ENCODE data around the gene TBC1D1. TPM values are rescaled to one million over a fixed set of nuclear protein-coding genes. Genes with fewer than 3 reads are reported as not detected.
"Not testable (repeated sequence)": the region's sequence is repeated elsewhere in the genome, so short reads cannot be mapped to it uniquely, and the experiment has no call there.

Gene TBC1D1
- total and polyA plus RNA-seq, 8 donors = 16.2 to 41.0 (median 24.6) TPM

DNA sequence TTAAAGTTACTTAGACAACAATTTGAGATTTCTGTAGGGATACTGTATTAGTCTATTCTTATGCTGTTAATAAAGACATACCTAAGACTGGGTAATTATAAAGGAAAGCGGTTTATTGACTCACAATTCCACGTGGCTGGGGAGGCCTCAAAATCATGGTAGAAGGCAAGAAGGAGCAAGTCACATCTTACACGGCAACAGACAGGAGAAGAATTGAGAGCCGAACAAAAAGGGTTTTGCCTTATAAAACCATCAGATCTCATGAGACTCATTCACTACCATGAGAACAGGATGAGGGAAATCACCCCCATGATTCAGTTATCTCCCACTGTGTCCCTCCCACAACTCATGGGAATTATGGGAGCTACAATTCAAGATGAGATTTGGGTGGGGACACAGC lies 80.3 kb downstream of the TBC1D1 start:
- no peak for FAIRE-seq
- intact Hi-C loops (cut with DNase I) = loop anchor here in 1 of 3 donors (5.0 kb wide), 1 partner anchor 79 kb away; the partner anchor contains the start of gene TBC1D1
- no peak for ATAC-seq
- no peaks in the 10 kb centered on the region for H3K27me3 ChIP-seq
- DNase-seq = no peak
- H3K9me3 ChIP-seq = no peaks in the 10 kb centered on the region
- peak overlapping the region in 1 of 4 donors; percentile 34 for H3K27ac ChIP-seq
- WGBS, 2 donors = 88 to 92% methylated on average over 4 of the region's 4 CpGs
- no peak overlapping the region for H3K4me3 ChIP-seq
- TF ChIP-seq CTCF (IDR thresholded peaks at IDR 0.05) = no peak
- no peaks in the 10 kb centered on the region for H3K36me3 ChIP-seq
- peaks cover 0 to 5% (median 5%) of the 10 kb centered on the region in 3 donors for H3K4me1 ChIP-seq

DNA sequence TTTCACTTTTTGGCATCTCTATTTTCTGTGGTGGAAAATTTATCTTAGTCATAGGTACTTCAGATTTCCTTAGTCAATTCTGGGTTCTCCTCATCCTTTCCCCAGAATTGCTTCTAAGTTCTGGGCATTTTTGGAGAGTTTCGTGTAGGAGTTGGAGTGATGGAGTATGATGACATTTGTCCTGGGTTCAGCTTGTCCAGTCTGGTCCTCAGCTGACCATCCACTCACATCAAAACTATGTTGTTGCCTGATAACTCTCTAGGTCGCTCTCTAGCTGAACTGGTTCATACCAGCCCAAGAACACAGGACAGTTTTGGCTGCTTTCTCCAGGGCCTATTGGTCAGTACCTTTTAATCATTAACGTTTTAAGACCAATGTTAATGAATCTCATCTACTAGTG lies 82.6 kb downstream of the TBC1D1 start:
- H3K27me3 ChIP-seq = no peaks in the 10 kb centered on the region
- no peak for DNase-seq
- intact Hi-C loops (cut with DNase I) = loop anchor here in 1 of 3 donors (5.0 kb wide), 1 partner anchor 81 kb away; the partner anchor contains the start of gene TBC1D1
- TF ChIP-seq CTCF (IDR thresholded peaks at IDR 0.05) = no peak
- H3K27ac ChIP-seq = no peak overlapping the region
- ATAC-seq = no peak
- H3K9me3 ChIP-seq = no peaks in the 10 kb centered on the region
- no peak for FAIRE-seq
- peaks cover 0 to 6% (median 5%) of the 10 kb centered on the region in 3 donors for H3K4me1 ChIP-seq
- no peak overlapping the region for H3K4me3 ChIP-seq
- WGBS, 2 donors = 35 to 67% methylated on average over 3 of the region's 3 CpGs
- H3K36me3 ChIP-seq = no peaks in the 10 kb centered on the region

DNA sequence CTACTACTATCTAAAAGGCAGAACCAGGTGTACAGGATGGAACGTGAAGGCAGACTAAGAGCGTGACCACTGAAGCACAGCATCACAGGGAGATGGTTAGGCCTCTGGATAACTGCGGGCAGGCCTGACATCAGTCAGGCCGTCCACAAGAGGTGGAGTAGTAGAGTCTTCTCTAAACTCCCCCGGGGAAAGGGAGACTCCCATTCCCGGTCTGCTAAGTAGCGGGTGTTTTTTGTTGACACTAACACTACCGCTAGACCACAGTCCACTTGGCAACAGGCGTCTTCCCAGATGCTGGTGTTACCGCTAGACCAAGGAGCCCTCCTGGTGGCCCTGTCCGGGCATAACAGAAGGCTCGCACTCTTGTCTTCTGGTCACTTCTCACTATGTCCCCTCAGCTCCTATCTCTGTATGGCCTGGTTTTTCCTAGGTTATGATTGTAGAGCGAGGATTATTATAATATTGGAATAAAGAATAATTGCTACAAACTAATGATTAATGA lies 84.5 kb downstream of the TBC1D1 start:
- H3K36me3 ChIP-seq; H3K4me1 ChIP-seq; ATAC-seq; intact Hi-C loops (cut with DNase I); H3K9me3 ChIP-seq; H3K27ac ChIP-seq; H3K27me3 ChIP-seq; FAIRE-seq; H3K4me3 ChIP-seq: not testable (repeated sequence)
- DNase-seq = peak in 1 of 6 donors; percentile 32
- WGBS, 2 donors = 73 to 78% methylated on average over 12 of the region's 13 CpGs

- FAIRE-seq (no peak), ATAC-seq (peak; percentile 28 to 65 (median 46))
Observed at GRCh38 chr4:37976507-37976906, 85.6 kb downstream of the TBC1D1 start.

DNA sequence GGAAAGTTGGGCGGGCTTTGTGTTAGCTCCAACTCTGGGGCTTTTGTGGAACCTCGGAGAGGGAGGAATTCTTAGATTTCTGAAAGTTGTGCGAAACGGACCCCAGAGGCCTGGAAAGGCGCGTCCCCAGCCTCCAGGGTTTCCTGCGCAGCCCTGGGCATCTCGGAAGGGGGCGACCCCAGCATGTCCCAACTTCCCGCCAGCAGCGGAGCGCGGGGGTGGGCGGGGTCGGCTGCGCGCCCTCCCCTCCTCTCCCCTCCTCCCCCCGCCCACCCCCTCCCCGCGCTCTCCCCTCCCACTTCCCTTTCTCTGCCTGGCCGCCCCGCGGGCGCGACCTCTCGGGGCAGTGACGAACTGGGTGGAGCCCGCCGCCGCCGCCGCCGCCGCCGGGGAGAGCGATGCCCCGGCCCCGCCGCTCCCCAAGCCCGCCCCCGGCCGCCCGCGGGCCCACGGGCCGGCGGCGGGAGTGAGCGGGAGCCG lies 86.1 kb downstream of the TBC1D1 start:
- ATAC-seq (peak; percentile 84 to 93 (median 88)), DNase-seq (peak; percentile 72 to 91 (median 83)), FAIRE-seq (no peak)
- no peaks in the 10 kb centered on the region for H3K27me3 ChIP-seq
- no peak for TF ChIP-seq CTCF (IDR thresholded peaks at IDR 0.05)
- H3K36me3 ChIP-seq = no peaks in the 10 kb centered on the region
- H3K27ac ChIP-seq = peak overlapping the region; percentile 66 to 93 (median 83)
- WGBS, 2 donors = 3% methylated on average over 29 to 47 of the region's 50 CpGs
- peak overlapping the region; percentile 63 to 92 (median 72) for H3K4me3 ChIP-seq
- peaks cover 3 to 8% (median 8%) of the 10 kb centered on the region in 3 donors for H3K4me1 ChIP-seq
- no peaks in the 10 kb centered on the region for H3K9me3 ChIP-seq
- intact Hi-C loops (cut with DNase I) = no loop called here

More at GRCh38 chr4:37976507-37976906, 85.6 kb downstream of the TBC1D1 start:
- Histone ChIP-seq H3K4me3 (peak overlapping the region in 3 of 4 donors; percentile 69 to 92 (median 75)), H3K4me1 (peaks cover 3 to 8% (median 7%) of the 10 kb centered on the region in 3 donors), H3K36me3 (no peaks in the 10 kb centered on the region), H3K27me3 (no peaks in the 10 kb centered on the region), H3K27ac (peak overlapping the region; percentile 56 to 93 (median 83)), H3K9me3 (no peaks in the 10 kb centered on the region)
- TF ChIP-seq CTCF (IDR thresholded peaks at IDR 0.05) = no peak
- intact Hi-C loops (cut with DNase I) = no loop called here
- 7 to 20% methylated on average over 3 of the region's 3 CpGs for WGBS, 2 donors
- DNase-seq = no peak

Data from pancreas (tissue), 10 donors.